ENCODE measurements around the gene FABP3.

DNA sequence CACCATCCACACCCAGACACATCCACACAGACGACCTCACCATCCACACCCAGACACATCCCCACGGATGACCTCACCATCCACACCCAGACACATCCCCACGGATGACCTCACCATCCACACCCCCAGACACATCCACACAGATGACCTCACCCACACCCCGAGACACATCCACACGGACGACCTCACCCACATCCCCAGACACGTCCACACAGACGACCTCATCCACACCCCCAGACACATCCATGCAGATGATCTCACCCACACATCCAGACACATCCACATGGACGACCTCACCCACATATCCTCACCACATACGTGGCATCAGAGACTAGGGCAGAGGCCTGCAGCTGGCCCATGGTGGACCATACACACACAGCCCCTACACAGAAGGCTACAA, 14.7 kb upstream of the FABP3 start:
- TF ChIP-seq, protein P1, sequence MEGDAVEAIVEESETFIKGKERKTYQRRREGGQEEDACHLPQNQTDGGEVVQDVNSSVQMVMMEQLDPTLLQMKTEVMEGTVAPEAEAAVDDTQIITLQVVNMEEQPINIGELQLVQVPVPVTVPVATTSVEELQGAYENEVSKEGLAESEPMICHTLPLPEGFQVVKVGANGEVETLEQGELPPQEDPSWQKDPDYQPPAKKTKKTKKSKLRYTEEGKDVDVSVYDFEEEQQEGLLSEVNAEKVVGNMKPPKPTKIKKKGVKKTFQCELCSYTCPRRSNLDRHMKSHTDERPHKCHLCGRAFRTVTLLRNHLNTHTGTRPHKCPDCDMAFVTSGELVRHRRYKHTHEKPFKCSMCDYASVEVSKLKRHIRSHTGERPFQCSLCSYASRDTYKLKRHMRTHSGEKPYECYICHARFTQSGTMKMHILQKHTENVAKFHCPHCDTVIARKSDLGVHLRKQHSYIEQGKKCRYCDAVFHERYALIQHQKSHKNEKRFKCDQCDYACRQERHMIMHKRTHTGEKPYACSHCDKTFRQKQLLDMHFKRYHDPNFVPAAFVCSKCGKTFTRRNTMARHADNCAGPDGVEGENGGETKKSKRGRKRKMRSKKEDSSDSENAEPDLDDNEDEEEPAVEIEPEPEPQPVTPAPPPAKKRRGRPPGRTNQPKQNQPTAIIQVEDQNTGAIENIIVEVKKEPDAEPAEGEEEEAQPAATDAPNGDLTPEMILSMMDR (IDR thresholded peaks at IDR 0.05), result no peak
- TF ChIP-seq POLR2A (IDR thresholded peaks at IDR 0.05), result no peak

Measured in adrenal gland (tissue), 5 donors.